ENCODE results near the gene DNAJC28.

DNA sequence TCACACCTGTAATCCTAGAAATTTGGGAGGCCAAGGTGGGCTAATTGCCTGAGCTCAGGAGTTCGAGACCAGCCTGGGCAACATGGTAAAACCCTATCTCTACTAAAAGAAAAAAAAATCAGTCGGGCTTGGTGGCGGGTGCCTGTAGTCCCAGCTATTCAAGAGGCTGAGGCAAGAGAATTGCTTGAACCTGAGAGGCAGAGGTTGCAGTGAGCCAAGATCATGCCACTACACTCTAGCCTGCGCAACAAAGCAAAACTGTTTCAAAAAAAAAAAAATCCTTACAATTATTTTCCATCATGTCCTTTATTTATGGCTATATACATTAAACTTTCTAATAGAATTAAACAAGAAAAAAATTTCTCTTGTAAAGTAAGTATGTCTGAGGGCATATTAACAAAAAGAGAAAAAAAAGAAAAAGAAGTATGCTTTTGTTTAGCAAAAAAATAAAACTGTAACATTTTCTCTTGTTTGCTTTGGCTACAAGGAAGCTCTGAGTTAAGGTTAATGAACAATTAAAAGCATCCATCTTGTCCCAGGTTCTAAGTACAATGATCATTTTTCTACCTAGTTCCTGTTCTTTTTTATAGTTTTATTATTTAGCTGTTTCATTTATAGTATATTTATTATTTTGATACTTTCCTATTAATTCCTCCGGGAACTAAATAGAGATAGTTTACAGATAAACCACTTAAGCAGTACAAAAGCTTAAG is 29.8 kb downstream of the DNAJC28 start:
- TF ChIP-seq ZNF331 (CRISPR knock-in tag; IDR thresholded peaks at IDR 0.05; ENCODE audit: low read depth) = no peak
- TF ChIP-seq, protein P1, sequence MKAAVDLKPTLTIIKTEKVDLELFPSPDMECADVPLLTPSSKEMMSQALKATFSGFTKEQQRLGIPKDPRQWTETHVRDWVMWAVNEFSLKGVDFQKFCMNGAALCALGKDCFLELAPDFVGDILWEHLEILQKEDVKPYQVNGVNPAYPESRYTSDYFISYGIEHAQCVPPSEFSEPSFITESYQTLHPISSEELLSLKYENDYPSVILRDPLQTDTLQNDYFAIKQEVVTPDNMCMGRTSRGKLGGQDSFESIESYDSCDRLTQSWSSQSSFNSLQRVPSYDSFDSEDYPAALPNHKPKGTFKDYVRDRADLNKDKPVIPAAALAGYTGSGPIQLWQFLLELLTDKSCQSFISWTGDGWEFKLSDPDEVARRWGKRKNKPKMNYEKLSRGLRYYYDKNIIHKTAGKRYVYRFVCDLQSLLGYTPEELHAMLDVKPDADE (IDR thresholded peaks at IDR 0.05) = no peak
- no peak for TF ChIP-seq EZH2phosphoT487 (IDR thresholded peaks at IDR 0.05; ENCODE audit: unreplicated experiment)
- TF ChIP-seq, protein P2, sequence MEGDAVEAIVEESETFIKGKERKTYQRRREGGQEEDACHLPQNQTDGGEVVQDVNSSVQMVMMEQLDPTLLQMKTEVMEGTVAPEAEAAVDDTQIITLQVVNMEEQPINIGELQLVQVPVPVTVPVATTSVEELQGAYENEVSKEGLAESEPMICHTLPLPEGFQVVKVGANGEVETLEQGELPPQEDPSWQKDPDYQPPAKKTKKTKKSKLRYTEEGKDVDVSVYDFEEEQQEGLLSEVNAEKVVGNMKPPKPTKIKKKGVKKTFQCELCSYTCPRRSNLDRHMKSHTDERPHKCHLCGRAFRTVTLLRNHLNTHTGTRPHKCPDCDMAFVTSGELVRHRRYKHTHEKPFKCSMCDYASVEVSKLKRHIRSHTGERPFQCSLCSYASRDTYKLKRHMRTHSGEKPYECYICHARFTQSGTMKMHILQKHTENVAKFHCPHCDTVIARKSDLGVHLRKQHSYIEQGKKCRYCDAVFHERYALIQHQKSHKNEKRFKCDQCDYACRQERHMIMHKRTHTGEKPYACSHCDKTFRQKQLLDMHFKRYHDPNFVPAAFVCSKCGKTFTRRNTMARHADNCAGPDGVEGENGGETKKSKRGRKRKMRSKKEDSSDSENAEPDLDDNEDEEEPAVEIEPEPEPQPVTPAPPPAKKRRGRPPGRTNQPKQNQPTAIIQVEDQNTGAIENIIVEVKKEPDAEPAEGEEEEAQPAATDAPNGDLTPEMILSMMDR (conservative IDR thresholded peaks at IDR 0.05; ENCODE audit: low read depth in 2 of 2) = no peak
- TF ChIP-seq STAT1 (IDR thresholded peaks at IDR 0.05; ENCODE audit: unreplicated experiment) = no peak
- TF ChIP-seq, protein P3, sequence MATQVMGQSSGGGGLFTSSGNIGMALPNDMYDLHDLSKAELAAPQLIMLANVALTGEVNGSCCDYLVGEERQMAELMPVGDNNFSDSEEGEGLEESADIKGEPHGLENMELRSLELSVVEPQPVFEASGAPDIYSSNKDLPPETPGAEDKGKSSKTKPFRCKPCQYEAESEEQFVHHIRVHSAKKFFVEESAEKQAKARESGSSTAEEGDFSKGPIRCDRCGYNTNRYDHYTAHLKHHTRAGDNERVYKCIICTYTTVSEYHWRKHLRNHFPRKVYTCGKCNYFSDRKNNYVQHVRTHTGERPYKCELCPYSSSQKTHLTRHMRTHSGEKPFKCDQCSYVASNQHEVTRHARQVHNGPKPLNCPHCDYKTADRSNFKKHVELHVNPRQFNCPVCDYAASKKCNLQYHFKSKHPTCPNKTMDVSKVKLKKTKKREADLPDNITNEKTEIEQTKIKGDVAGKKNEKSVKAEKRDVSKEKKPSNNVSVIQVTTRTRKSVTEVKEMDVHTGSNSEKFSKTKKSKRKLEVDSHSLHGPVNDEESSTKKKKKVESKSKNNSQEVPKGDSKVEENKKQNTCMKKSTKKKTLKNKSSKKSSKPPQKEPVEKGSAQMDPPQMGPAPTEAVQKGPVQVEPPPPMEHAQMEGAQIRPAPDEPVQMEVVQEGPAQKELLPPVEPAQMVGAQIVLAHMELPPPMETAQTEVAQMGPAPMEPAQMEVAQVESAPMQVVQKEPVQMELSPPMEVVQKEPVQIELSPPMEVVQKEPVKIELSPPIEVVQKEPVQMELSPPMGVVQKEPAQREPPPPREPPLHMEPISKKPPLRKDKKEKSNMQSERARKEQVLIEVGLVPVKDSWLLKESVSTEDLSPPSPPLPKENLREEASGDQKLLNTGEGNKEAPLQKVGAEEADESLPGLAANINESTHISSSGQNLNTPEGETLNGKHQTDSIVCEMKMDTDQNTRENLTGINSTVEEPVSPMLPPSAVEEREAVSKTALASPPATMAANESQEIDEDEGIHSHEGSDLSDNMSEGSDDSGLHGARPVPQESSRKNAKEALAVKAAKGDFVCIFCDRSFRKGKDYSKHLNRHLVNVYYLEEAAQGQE (IDR thresholded peaks at IDR 0.05; ENCODE audit: unreplicated experiment) = no peak
- no peak for TF ChIP-seq JUNB (IDR thresholded peaks at IDR 0.05; ENCODE audit: unreplicated experiment)
- TF ChIP-seq EZH2 (IDR thresholded peaks at IDR 0.05; ENCODE audit: low read depth, unreplicated experiment) = no peak
- TF ChIP-seq POLR2AphosphoS5 (IDR thresholded peaks at IDR 0.05; ENCODE audit: low read depth) = no peak
- TF ChIP-seq CREB1 (CRISPR knock-in tag; IDR thresholded peaks at IDR 0.05; ENCODE audit: low read depth) = no peak
